ENCODE results near the gene PPP6R2.
"Not testable (repeated sequence)": the region's sequence is repeated elsewhere in the genome, so short reads cannot be mapped to it uniquely, and the experiment has no call there.

Gene PPP6R2

GRCh38 chr22:50371101-50371648 is 28.0 kb downstream of the PPP6R2 start:
- H3K27ac ChIP-seq: no peak overlapping the region
- no peak overlapping the region for H3K4me3 ChIP-seq

GRCh38 chr22:50376085-50376651 is 33.0 kb downstream of the PPP6R2 start:
- H3K27ac ChIP-seq: no peak overlapping the region
- no peak overlapping the region for H3K4me3 ChIP-seq

GRCh38 chr22:50381021-50381555 is 38.0 kb downstream of the PPP6R2 start:
- H3K27ac ChIP-seq, H3K4me3 ChIP-seq: not testable (repeated sequence)

- no peak overlapping the region for H3K27ac ChIP-seq
Measured at GRCh38 chr22:50396751-50397370, 53.7 kb downstream of the PPP6R2 start.

GRCh38 chr22:50397371-50398060 is 54.4 kb downstream of the PPP6R2 start:
- H3K4me3 ChIP-seq, H3K27ac ChIP-seq: not testable (repeated sequence)

More at GRCh38 chr22:50396751-50397370, 53.7 kb downstream of the PPP6R2 start:
- no peak overlapping the region for H3K4me3 ChIP-seq

GRCh38 chr22:50398831-50399648 is 55.9 kb downstream of the PPP6R2 start:
- Histone ChIP-seq H3K27ac (peak overlapping the region in 16 of 21 experiments; percentile 2 to 77 (median 52)), H3K4me3 (no peak overlapping the region)

- H3K27ac ChIP-seq: peak overlapping the region in 15 of 21 experiments; percentile 2 to 77 (median 57)
- no peak overlapping the region for H3K4me3 ChIP-seq
Measured at GRCh38 chr22:50399751-50400331, 56.7 kb downstream of the PPP6R2 start.

GRCh38 chr22:50400406-50400805 is 57.3 kb downstream of the PPP6R2 start:
- Histone ChIP-seq H3K4me3 (no peak overlapping the region), H3K27ac (peak overlapping the region in 10 of 21 experiments; percentile 9 to 77 (median 58))

GRCh38 chr22:50400931-50401330 is 57.8 kb downstream of the PPP6R2 start:
- peak overlapping the region in 3 of 21 experiments; percentile 40 to 77 (median 65) for H3K27ac ChIP-seq
- H3K4me3 ChIP-seq: no peak overlapping the region

- H3K27ac ChIP-seq: no peak overlapping the region
- H3K4me3 ChIP-seq: no peak overlapping the region
Measured at GRCh38 chr22:50401907-50402306, 58.8 kb downstream of the PPP6R2 start.

- H3K27ac ChIP-seq: peak overlapping the region in 2 of 21 experiments; percentile 14 to 58
Measured at GRCh38 chr22:50403701-50404101, 60.6 kb downstream of the PPP6R2 start.

GRCh38 chr22:50406416-50407170 is 63.5 kb downstream of the PPP6R2 start:
- Histone ChIP-seq H3K27ac (no peak overlapping the region), H3K4me3 (no peak overlapping the region)

More at GRCh38 chr22:50403701-50404101, 60.6 kb downstream of the PPP6R2 start:
- no peak overlapping the region for H3K4me3 ChIP-seq

- H3K4me3 ChIP-seq: no peak overlapping the region
- H3K27ac ChIP-seq: no peak overlapping the region
Measured at GRCh38 chr22:50408311-50408710, 65.2 kb downstream of the PPP6R2 start.

- not testable (repeated sequence) for H3K27ac ChIP-seq
Measured at GRCh38 chr22:50408954-50409353, 65.8 kb downstream of the PPP6R2 start.

GRCh38 chr22:50414476-50415248 is 71.5 kb downstream of the PPP6R2 start:
- no peak overlapping the region for H3K4me3 ChIP-seq
- no peak overlapping the region for H3K27ac ChIP-seq

More at GRCh38 chr22:50408954-50409353, 65.8 kb downstream of the PPP6R2 start:
- H3K4me3 ChIP-seq: not testable (repeated sequence)

- Histone ChIP-seq H3K27ac (no peak overlapping the region), H3K4me3 (no peak overlapping the region)
Measured at GRCh38 chr22:50415426-50415825, 72.3 kb downstream of the PPP6R2 start.

- no peak overlapping the region for H3K4me3 ChIP-seq
Measured at GRCh38 chr22:50416996-50417395, 73.9 kb downstream of the PPP6R2 start.

More at GRCh38 chr22:50416996-50417395, 73.9 kb downstream of the PPP6R2 start:
- H3K27ac ChIP-seq: peak overlapping the region in 1 of 21 experiments; percentile 9

Data from skin epidermis (tissue), 12 donors.